ENCODE results near the gene NLRX1. TPM values are rescaled to one million over a fixed set of nuclear protein-coding genes. Genes with fewer than 3 reads are reported as not detected.

NLRX1 gene
- total and polyA plus RNA-seq, 10 of the 15 experiments (the other 5 are each of a cell fraction or from before 2014, with no cell fraction given) = 0.85 to 18.5 (median 10.0) TPM

- CTCF ChIA-PET = interaction anchor here (2.0 kb wide), 1 partner anchor 13 kb away, joined by 6 read pairs; the partner anchor contains the start of gene CBL
- 50% methylated on average over 8 of the region's 8 CpGs for WGBS (ENCODE audit: insufficient coverage, insufficient replicate concordance, low lambda C conversion rate, missing lambda C conversion rate)
- no peaks in the 10 kb centered on the region; the same call in 2 of the 3 replicates for H3K9me3 ChIP-seq (replicated peaks; ENCODE audit: control insufficient read depth, insufficient read depth, low read length)
- peaks cover 3% of the 10 kb centered on the region for H3K4me1 ChIP-seq (ENCODE audit: control insufficient read depth, insufficient read depth, low read length)
- intact Hi-C loops (cut with micrococcal nuclease; ENCODE audit: unreplicated experiment) (no loop called here), in situ Hi-C loops (cut with MboI) (no loop called here)
- no peaks in the 10 kb centered on the region for H3K36me3 ChIP-seq (ENCODE audit: control insufficient read depth in 2 of 2, insufficient read depth in 2 of 2, low read length in 1 of 2)
- FAIRE-seq (no peak), ATAC-seq (no peak), DNase-seq (ENCODE audit: low read depth, low spot score) (no peak)
- H3K79me2 ChIP-seq (ENCODE audit: control insufficient read depth, insufficient read depth, low read length) = peaks cover 75% of the 10 kb centered on the region
- TF ChIP-seq ATF3 (IDR thresholded peaks at IDR 0.05; ENCODE audit: borderline replicate concordance, extremely low read depth, low read depth, low read length) (no peak), TCF3 (IDR thresholded peaks at IDR 0.05; ENCODE audit: borderline replicate concordance, insufficient read depth, low read depth, low read length) (no peak)
- SMC1A ChIA-PET (ENCODE audit: uncharacterized antibody, unreplicated experiment) = interaction anchor here (1.7 kb wide), 1 partner anchor 9 kb away, joined by 7 read pairs; no protein-coding TSS in a partner anchor
- POLR2A ChIA-PET = no interaction called here
- BruUV-seq (replicated peaks) = no TSS peak
- no peak overlapping the region for H2AFZ ChIP-seq (ENCODE audit: control insufficient read depth, low read depth, low read length)
- H4K20me1 ChIP-seq (ENCODE audit: control insufficient read depth, insufficient read depth) = peaks cover 3% of the 10 kb centered on the region; the same call in 1 of the 2 replicates
- H3K9ac ChIP-seq (ENCODE audit: control insufficient read depth, insufficient read depth, low read length) = no peak overlapping the region
- no peak overlapping the region for H3K4me3 ChIP-seq
- no peak overlapping the region for H3K4me2 ChIP-seq (ENCODE audit: control insufficient read depth, insufficient read depth)
- RAD21 ChIA-PET (ENCODE audit: unreplicated experiment) = no interaction called here
- no peak overlapping the region for H3K27ac ChIP-seq (ENCODE audit: control insufficient read depth, insufficient read depth)
- no peaks in the 10 kb centered on the region for H3K27me3 ChIP-seq (replicated peaks in 1 of 2; ENCODE audit: control insufficient read depth in 2 of 2, insufficient read depth in 2 of 2, low read length in 1 of 2)
Measured at GRCh38 chr11:119218141-119218878, 49.8 kb downstream of the NLRX1 start.

GRCh38 chr11:119222308-119222707 is 53.8 kb downstream of the NLRX1 start:
- POLR2A ChIA-PET = interaction anchor here (1.1 kb wide), 1 partner anchor 11 kb away, joined by 3 read pairs; no protein-coding TSS in a partner anchor
- H3K9me3 ChIP-seq (replicated peaks; ENCODE audit: control insufficient read depth, insufficient read depth, low read length) = no peaks in the 10 kb centered on the region
- TSS peak; percentile 25 for BruUV-seq (replicated peaks)
- no peak for FAIRE-seq
- H3K79me2 ChIP-seq (ENCODE audit: control insufficient read depth, insufficient read depth, low read length) = peaks cover 59% of the 10 kb centered on the region
- no peaks in the 10 kb centered on the region for H3K36me3 ChIP-seq (ENCODE audit: control insufficient read depth in 2 of 2, insufficient read depth in 2 of 2, low read length in 1 of 2)
- no peak overlapping the region for H2AFZ ChIP-seq (ENCODE audit: control insufficient read depth, low read depth, low read length)
- RAD21 ChIA-PET (ENCODE audit: unreplicated experiment) = no interaction called here
- no peak overlapping the region for H3K4me2 ChIP-seq (ENCODE audit: control insufficient read depth, insufficient read depth)
- CTCF ChIA-PET = interaction anchor here (0.6 to 1.6 kb wide), 7 partner anchors 10 to 1036 kb away, joined by 3 to 5 read pairs (median 3); no protein-coding TSS in a partner anchor
- H3K4me3 ChIP-seq = no peak overlapping the region
- H3K27me3 ChIP-seq (replicated peaks in 1 of 2; ENCODE audit: control insufficient read depth in 2 of 2, insufficient read depth in 2 of 2, low read length in 1 of 2) = no peaks in the 10 kb centered on the region
- 82% methylated on average over 2 of the region's 2 CpGs for WGBS (ENCODE audit: insufficient coverage, insufficient replicate concordance, low lambda C conversion rate, missing lambda C conversion rate)
- DNase-seq (ENCODE audit: low read depth, low spot score) = no peak
- H4K20me1 ChIP-seq (ENCODE audit: control insufficient read depth, insufficient read depth) = no peaks in the 10 kb centered on the region
- peaks cover 3% of the 10 kb centered on the region for H3K4me1 ChIP-seq (ENCODE audit: control insufficient read depth, insufficient read depth, low read length)
- in situ Hi-C loops (cut with MboI) (no loop called here), intact Hi-C loops (cut with micrococcal nuclease; ENCODE audit: unreplicated experiment) (no loop called here)
- no peak overlapping the region for H3K27ac ChIP-seq (ENCODE audit: control insufficient read depth, insufficient read depth)
- ATAC-seq = no peak
- no peak overlapping the region for H3K9ac ChIP-seq (ENCODE audit: control insufficient read depth, insufficient read depth, low read length)
- SMC1A ChIA-PET (ENCODE audit: uncharacterized antibody, unreplicated experiment) = interaction anchor here (1.2 to 1.6 kb wide), 5 partner anchors 9 to 41 kb away, joined by 4 to 6 read pairs (median 4); no protein-coding TSS in a partner anchor
- TF ChIP-seq FOXK2 (IDR thresholded peaks at IDR 0.05) (no peak), CBX3 (IDR thresholded peaks at IDR 0.05; ENCODE audit: borderline replicate concordance, low read depth) (no peak), IRF4 (IDR thresholded peaks at IDR 0.05; ENCODE audit: low read depth, low read length) (no peak), HCFC1 (IDR thresholded peaks at IDR 0.05; ENCODE audit: low read length) (no peak), USF1 (IDR thresholded peaks at IDR 0.05; ENCODE audit: borderline replicate concordance, extremely low read length, insufficient read depth, low read depth, low read length) (no peak), GATAD2B (conservative IDR thresholded peaks at IDR 0.05; ENCODE audit: low read depth) (no peak), MXI1 (IDR thresholded peaks at IDR 0.05; ENCODE audit: low read depth, low read length) (no peak), ZNF207 (IDR thresholded peaks at IDR 0.05; ENCODE audit: borderline replicate concordance) (no peak), BMI1 (IDR thresholded peaks at IDR 0.05; ENCODE audit: borderline replicate concordance) (no peak), BCLAF1 (IDR thresholded peaks at IDR 0.05) (no peak)

All from GM12878 (cell line).